ENCODE results near the gene KCNT2.

- TF ChIP-seq EP300 (IDR thresholded peaks at IDR 0.05), result no peak
- no peak for TF ChIP-seq POLR2A (IDR thresholded peaks at IDR 0.05; ENCODE audit: low read depth)
Observed at GRCh38 chr1:196515904-196516303, 92.3 kb downstream of the KCNT2 start.
